NCI-H1930 (cell line): ENCODE measurements around the gene OPN1LW.
"Not testable (repeated sequence)": the region's sequence is repeated elsewhere in the genome, so short reads cannot be mapped to it uniquely, and the experiment has no call there.

Experiments
- DNase-seq, 2 experiments: peaks; one replicate each; lab custom pipeline; 2025; lab: John Stamatoyannopoulos, UW

OPN1LW gene

GRCh38 chrX:154144010-154144409 lies at the start of gene OPN1LW:
OPN1LW (plus strand) TSS chrX:154144243; CDS start chrX:154144284, 41 bp downstream.
- not testable (repeated sequence) for DNase-seq

GRCh38 chrX:154094833-154095232 lies 49.2 kb upstream of the OPN1LW start:
- no peak for DNase-seq

- DNase-seq, result no peak
Observed at GRCh38 chrX:154096140-154097002, 47.7 kb upstream of the OPN1LW start.

GRCh38 chrX:154097003-154097588 lies 46.9 kb upstream of the OPN1LW start:
- DNase-seq, result peak; percentile 77 to 86

- peak; percentile 84 to 93 for DNase-seq
Observed at GRCh38 chrX:154097589-154098541, 46.2 kb upstream of the OPN1LW start, which contains the start of gene MECP2. MECP2 (minus strand) TSS chrX:154097717.

- no peak for DNase-seq
Observed at GRCh38 chrX:154098551-154098950, 45.5 kb upstream of the OPN1LW start.

- DNase-seq, result no peak
Observed at GRCh38 chrX:154113729-154114128, 30.3 kb upstream of the OPN1LW start.

GRCh38 chrX:154114652-154115051 lies 29.4 kb upstream of the OPN1LW start:
- no peak for DNase-seq

- no peak for DNase-seq
Observed at GRCh38 chrX:154115071-154115470, 29.0 kb upstream of the OPN1LW start.

GRCh38 chrX:154115750-154116149 lies 28.3 kb upstream of the OPN1LW start:
- no peak for DNase-seq

GRCh38 chrX:154116426-154117211 lies 27.4 kb upstream of the OPN1LW start:
- no peak for DNase-seq

- DNase-seq, result no peak
Observed at GRCh38 chrX:154117566-154117965, 26.5 kb upstream of the OPN1LW start.

- no peak for DNase-seq
Observed at GRCh38 chrX:154120567-154120966, 23.5 kb upstream of the OPN1LW start.

- no peak for DNase-seq
Observed at GRCh38 chrX:154121207-154121606, 22.8 kb upstream of the OPN1LW start.

- no peak for DNase-seq
Observed at GRCh38 chrX:154121961-154122360, 22.1 kb upstream of the OPN1LW start.

- DNase-seq, result no peak
Observed at GRCh38 chrX:154123241-154124219, 20.5 kb upstream of the OPN1LW start.

GRCh38 chrX:154125391-154126040 lies 18.5 kb upstream of the OPN1LW start:
- DNase-seq, result no peak

GRCh38 chrX:154126101-154126500 lies 17.9 kb upstream of the OPN1LW start:
- no peak for DNase-seq

GRCh38 chrX:154131955-154132354 lies 12.1 kb upstream of the OPN1LW start:
- no peak for DNase-seq

- no peak for DNase-seq
Observed at GRCh38 chrX:154132366-154132765, 11.7 kb upstream of the OPN1LW start.
